ENCODE measurements around the gene SHC1. TPM values are rescaled to one million over a fixed set of nuclear protein-coding genes. Genes with fewer than 3 reads are reported as not detected.
"Not testable (repeated sequence)": the region's sequence is repeated elsewhere in the genome, so short reads cannot be mapped to it uniquely, and the experiment has no call there.

The SHC1 gene
- polyA plus RNA-seq, 3 donors = 26.7 to 70.6 (median 31.5) TPM

DNA sequence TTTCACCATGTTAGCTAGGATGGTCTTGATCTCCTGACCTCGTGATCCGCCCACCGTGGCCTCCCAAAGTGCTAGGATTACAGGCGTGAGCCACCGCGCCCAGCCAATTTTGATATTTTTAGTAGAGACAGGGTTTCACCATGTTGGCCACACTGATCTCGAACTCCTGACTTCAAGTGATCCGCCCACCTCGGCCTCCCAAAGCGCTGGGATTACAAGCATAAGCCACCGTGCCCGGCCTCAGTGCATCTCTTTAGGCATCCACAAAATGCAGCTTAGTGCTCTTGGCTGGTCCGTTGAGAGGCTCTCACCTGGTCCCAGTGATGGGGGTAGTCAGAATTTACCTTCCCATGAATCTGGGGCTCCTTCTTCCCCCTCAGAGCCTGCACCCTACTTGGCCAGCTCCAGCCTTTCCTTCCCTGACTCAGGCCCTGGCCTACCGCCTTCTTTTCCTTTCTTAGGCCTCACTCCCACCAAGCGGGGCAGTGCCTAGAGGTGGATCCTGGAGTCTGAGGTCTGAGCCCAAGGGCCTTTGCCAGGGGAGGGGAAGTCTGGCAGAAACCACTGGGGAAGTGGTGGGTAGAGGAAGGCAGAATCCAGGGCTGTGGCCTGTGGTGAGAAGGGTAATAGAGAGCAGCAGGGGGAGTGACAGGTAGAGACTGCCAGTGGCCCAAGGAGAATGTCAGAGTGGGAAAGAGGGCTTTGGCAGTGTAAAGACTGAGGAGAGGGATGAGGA, 26.6 kb upstream of the SHC1 start:
- Mint-ChIP-seq H3K27me3 (ENCODE audit: low read depth in 3 of 3) (peaks cover 2 to 4% (median 2%) of the 10 kb centered on the region in 3 donors), H3K4me1 (peaks cover 58% of the 10 kb centered on the region), H3K9me3 (no peaks in the 10 kb centered on the region), H3K27ac (peak overlapping the region in 6 of 7 donors; percentile 1 to 73 (median 40)), H3K4me3 (peak overlapping the region; percentile 10 to 54), H3K36me3 (peaks cover 2 to 3% of the 10 kb centered on the region in 2 donors)
- 79% methylated on average over 12 of the region's 15 CpGs for WGBS (ENCODE audit: insufficient coverage)
- intact Hi-C loops (cut with micrococcal nuclease) = no loop called here
- Histone ChIP-seq H3K9ac (ENCODE audit: insufficient read depth, low read length, poor library complexity, severe bottlenecking) (no peak overlapping the region), H3K4me2 (replicated peaks; ENCODE audit: extremely low read depth, low read length, poor library complexity, severe bottlenecking) (peak overlapping the region; percentile 18), H3K79me2 (ENCODE audit: insufficient read depth, low read length) (peaks cover 26% of the 10 kb centered on the region), H3K4me1 (ENCODE audit: control insufficient read depth in 1 of 2, insufficient read depth in 2 of 2, low read length in 2 of 2) (peaks cover 55 to 65% of the 10 kb centered on the region in 2 donors), H3K4me3 (replicated peaks in 1 of 3; ENCODE audit: low read depth in 2 of 3, low read length in 3 of 3) (peak overlapping the region in 1 of 3 experiments; percentile 9), H4K20me1 (ENCODE audit: insufficient read depth, low read length) (peaks cover 12% of the 10 kb centered on the region), H3K36me3 (replicated peaks in 1 of 2; ENCODE audit: control insufficient read depth in 1 of 2, insufficient read depth in 2 of 2, low read length in 2 of 2) (no peaks in the 10 kb centered on the region), H3K9me3 (replicated peaks in 1 of 2; ENCODE audit: control insufficient read depth in 1 of 2, insufficient read depth in 1 of 2, low read length in 2 of 2) (no peaks in the 10 kb centered on the region), H3K27me3 (ENCODE audit: control insufficient read depth in 2 of 2, insufficient read depth in 2 of 2, low read length in 2 of 2) (no peaks in the 10 kb centered on the region), H3K27ac (ENCODE audit: low read depth in 1 of 2, low read length in 2 of 2) (no peak overlapping the region), H2AFZ (ENCODE audit: insufficient read depth, low read depth, low read length, poor library complexity, severe bottlenecking) (no peak overlapping the region)
- DNase-seq = peak in 1 of 3 donors; percentile 47
- TF ChIP-seq, protein P1, sequence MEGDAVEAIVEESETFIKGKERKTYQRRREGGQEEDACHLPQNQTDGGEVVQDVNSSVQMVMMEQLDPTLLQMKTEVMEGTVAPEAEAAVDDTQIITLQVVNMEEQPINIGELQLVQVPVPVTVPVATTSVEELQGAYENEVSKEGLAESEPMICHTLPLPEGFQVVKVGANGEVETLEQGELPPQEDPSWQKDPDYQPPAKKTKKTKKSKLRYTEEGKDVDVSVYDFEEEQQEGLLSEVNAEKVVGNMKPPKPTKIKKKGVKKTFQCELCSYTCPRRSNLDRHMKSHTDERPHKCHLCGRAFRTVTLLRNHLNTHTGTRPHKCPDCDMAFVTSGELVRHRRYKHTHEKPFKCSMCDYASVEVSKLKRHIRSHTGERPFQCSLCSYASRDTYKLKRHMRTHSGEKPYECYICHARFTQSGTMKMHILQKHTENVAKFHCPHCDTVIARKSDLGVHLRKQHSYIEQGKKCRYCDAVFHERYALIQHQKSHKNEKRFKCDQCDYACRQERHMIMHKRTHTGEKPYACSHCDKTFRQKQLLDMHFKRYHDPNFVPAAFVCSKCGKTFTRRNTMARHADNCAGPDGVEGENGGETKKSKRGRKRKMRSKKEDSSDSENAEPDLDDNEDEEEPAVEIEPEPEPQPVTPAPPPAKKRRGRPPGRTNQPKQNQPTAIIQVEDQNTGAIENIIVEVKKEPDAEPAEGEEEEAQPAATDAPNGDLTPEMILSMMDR (IDR thresholded peaks at IDR 0.05) = no peak

DNA sequence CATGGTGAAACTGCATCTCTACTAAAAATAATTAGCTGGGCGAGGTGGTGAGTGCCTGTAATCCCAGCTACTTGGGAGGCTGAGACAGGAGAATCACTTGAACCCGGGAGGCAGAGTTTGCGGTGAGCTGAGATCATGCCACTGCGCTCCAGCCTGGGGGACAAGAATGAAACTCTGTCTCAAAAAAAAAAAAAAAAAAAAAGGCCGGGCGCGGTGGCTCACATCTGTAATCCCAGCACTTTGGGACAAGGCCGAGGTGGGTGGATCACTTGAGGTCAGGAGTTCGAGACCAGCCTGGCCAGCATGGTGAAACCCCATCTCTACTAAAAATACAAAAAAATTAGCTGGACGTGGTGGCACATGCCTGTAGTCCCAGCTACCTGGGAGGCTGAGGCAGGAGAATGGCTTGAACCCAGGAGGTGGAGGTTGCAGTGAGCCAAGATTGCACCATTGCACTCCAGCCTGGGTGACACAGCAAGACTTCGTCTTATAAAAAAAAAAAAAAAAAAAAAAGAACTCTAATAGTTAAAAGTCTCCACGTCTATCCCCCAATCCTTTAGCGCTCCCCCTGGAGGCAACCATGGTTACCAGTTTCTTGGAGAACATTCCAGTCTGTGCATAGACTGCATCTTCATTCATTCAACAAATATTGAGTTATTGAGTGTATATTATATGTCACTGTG, 24.9 kb upstream of the SHC1 start:
- H3K27me3 ChIP-seq (ENCODE audit: control insufficient read depth in 2 of 2, insufficient read depth in 2 of 2, low read length in 2 of 2); H3K27ac Mint-ChIP-seq; H3K4me3 ChIP-seq (replicated peaks in 1 of 3; ENCODE audit: low read depth in 2 of 3, low read length in 3 of 3); H2AFZ ChIP-seq (ENCODE audit: insufficient read depth, low read depth, low read length, poor library complexity, severe bottlenecking); H3K27me3 Mint-ChIP-seq (ENCODE audit: low read depth in 3 of 3); H3K4me3 Mint-ChIP-seq; H3K36me3 ChIP-seq (replicated peaks in 1 of 2; ENCODE audit: control insufficient read depth in 1 of 2, insufficient read depth in 2 of 2, low read length in 2 of 2); intact Hi-C loops (cut with micrococcal nuclease); H3K9ac ChIP-seq (ENCODE audit: insufficient read depth, low read length, poor library complexity, severe bottlenecking); H3K9me3 Mint-ChIP-seq; H3K9me3 ChIP-seq (replicated peaks in 1 of 2; ENCODE audit: control insufficient read depth in 1 of 2, insufficient read depth in 1 of 2, low read length in 2 of 2); H3K4me2 ChIP-seq (replicated peaks; ENCODE audit: extremely low read depth, low read length, poor library complexity, severe bottlenecking); H3K27ac ChIP-seq (ENCODE audit: low read depth in 1 of 2, low read length in 2 of 2): not testable (repeated sequence)
- peaks cover 6 to 11% of the 10 kb centered on the region in 2 donors for H3K36me3 Mint-ChIP-seq
- Histone ChIP-seq H4K20me1 (ENCODE audit: insufficient read depth, low read length) (peaks cover 12% of the 10 kb centered on the region), H3K4me1 (ENCODE audit: control insufficient read depth in 1 of 2, insufficient read depth in 2 of 2, low read length in 2 of 2) (peaks cover 50 to 55% of the 10 kb centered on the region in 2 donors), H3K79me2 (ENCODE audit: insufficient read depth, low read length) (peaks cover 10% of the 10 kb centered on the region)
- H3K4me1 Mint-ChIP-seq = peaks cover 58% of the 10 kb centered on the region
- peak in 2 of 3 donors; percentile 53 to 56 for DNase-seq
- WGBS (ENCODE audit: insufficient coverage) = no CpG with 5 or more reads among the region's 13 CpGs

Data from CD14-positive monocyte (primary cell).